DND-41 (cell line): Measurements from ENCODE around the gene TMEM232.
"Not testable (repeated sequence)": the region's sequence is repeated elsewhere in the genome, so short reads cannot be mapped to it uniquely, and the experiment has no call there.

ENCODE experiments used
- ATAC-seq: fragments of 200-7000 bp; cut with Tn5 transposase; 3 replicates; pipeline ENCODE4 v1.9.1; 2021; ENCODE audit warnings: low read depth; ENCODE audit not compliant: insufficient read depth
- DNase-seq: peaks from one replicate; pipeline ENCODE4 v3.0.0-alpha.2; 2020
- H2AFZ ChIP-seq: 2 replicates; pipeline ENCODE4 v1.6.0; 2012; ENCODE audit warnings: low read depth, low read length
- H3K27ac ChIP-seq: 2 replicates; pipeline ENCODE4 v1.5.1; 2012; ENCODE audit warnings: low read length, inconsistent platforms
- H3K27me3 ChIP-seq: fragments of 200-600 bp; sonication (generic); 2 replicates; pipeline ENCODE4 v1.6.0; 2012; ENCODE audit warnings: low read length, mild to moderate bottlenecking, inconsistent platforms; ENCODE audit not compliant: insufficient read depth, poor library complexity
- H3K36me3 ChIP-seq: 2 replicates; pipeline ENCODE4 v1.5.1; 2012; ENCODE audit warnings: low read length, inconsistent platforms; ENCODE audit not compliant: insufficient read depth
- H3K4me1 ChIP-seq: 2 replicates; pipeline ENCODE4 v1.5.1; 2012; ENCODE audit warnings: mild to moderate bottlenecking, low read length; ENCODE audit not compliant: insufficient read depth
- H3K4me2 ChIP-seq: 2 replicates; pipeline ENCODE4 v1.6.0; 2012; ENCODE audit warnings: mild to moderate bottlenecking, moderate library complexity, low read length, inconsistent platforms; ENCODE audit not compliant: insufficient read depth
- H3K4me3 ChIP-seq, 2 experiments: fragments of 200-600 bp in 1 of 2; shearing (Covaris generic) in 1 of 2; 2 replicates each; pipeline ENCODE4 v1.5.1; 2012 to 2016; ENCODE audit warnings: inconsistent platforms in 2 of 2, low read length in 2 of 2, mild to moderate bottlenecking in 2 of 2, low read depth in 1 of 2, moderate library complexity in 1 of 2
- H3K79me2 ChIP-seq: 2 replicates; pipeline ENCODE4 v1.6.0; 2012; ENCODE audit warnings: low read length, inconsistent platforms; ENCODE audit not compliant: insufficient read depth
- H3K9ac ChIP-seq: 2 replicates; pipeline ENCODE4 v1.6.0; 2012; ENCODE audit warnings: low read depth, mild to moderate bottlenecking, inconsistent platforms, low read length, moderate library complexity
- H3K9me3 ChIP-seq: 2 replicates; pipeline ENCODE4 v1.5.1; 2012; ENCODE audit warnings: low read length, moderate library complexity, mild to moderate bottlenecking, inconsistent platforms; ENCODE audit not compliant: insufficient read depth, severe bottlenecking
- H4K20me1 ChIP-seq: 2 replicates; pipeline ENCODE4 v1.6.0; 2012; ENCODE audit warnings: low read length; ENCODE audit not compliant: insufficient read depth
- EZH2 ChIP-seq: IDR thresholded peaks from 3 replicates; pipeline ENCODE4 v1.6.1; 2012; ENCODE audit warnings: borderline replicate concordance, low read depth, mild to moderate bottlenecking, moderate library complexity, low read length, inconsistent platforms; ENCODE audit not compliant: severe bottlenecking
- TF ChIP-seq, protein P1 (sequence below): IDR thresholded peaks from 2 replicates; pipeline ENCODE4 v1.5.1; 2012; ENCODE audit warnings: borderline replicate concordance, low read length, moderate library complexity, mild to moderate bottlenecking; ENCODE audit not compliant: poor library complexity, severe bottlenecking; ENCODE audit errors: extremely low read depth

Gene TMEM232

DNA sequence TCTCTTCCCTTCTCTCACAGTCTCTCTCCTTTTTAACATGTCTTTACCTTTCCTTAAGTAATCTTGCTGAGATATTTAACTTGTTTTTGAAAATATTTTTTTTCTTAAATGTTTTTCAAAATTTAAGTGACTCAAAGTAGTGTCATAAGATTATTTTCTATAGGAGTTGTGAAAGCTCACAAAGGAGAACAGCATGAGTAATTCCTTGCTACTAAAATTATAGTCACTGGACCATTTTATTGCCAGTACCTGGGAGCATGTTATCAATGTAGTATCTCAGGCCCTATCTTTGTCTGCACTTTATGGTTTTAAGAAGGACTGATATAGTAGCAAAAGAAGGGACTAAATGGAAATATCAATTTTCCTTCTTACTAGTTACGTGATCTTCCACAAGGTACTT, 181.9 kb downstream of the TMEM232 start:
- H3K27ac ChIP-seq = no peak overlapping the region
- no peak for TF ChIP-seq EZH2
- TF ChIP-seq, protein P1, sequence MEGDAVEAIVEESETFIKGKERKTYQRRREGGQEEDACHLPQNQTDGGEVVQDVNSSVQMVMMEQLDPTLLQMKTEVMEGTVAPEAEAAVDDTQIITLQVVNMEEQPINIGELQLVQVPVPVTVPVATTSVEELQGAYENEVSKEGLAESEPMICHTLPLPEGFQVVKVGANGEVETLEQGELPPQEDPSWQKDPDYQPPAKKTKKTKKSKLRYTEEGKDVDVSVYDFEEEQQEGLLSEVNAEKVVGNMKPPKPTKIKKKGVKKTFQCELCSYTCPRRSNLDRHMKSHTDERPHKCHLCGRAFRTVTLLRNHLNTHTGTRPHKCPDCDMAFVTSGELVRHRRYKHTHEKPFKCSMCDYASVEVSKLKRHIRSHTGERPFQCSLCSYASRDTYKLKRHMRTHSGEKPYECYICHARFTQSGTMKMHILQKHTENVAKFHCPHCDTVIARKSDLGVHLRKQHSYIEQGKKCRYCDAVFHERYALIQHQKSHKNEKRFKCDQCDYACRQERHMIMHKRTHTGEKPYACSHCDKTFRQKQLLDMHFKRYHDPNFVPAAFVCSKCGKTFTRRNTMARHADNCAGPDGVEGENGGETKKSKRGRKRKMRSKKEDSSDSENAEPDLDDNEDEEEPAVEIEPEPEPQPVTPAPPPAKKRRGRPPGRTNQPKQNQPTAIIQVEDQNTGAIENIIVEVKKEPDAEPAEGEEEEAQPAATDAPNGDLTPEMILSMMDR = no peak
- DNase-seq (no peak), ATAC-seq (no peak)
- H4K20me1 ChIP-seq = no peaks in the 10 kb centered on the region
- no peaks in the 10 kb centered on the region for H3K79me2 ChIP-seq
- H3K27me3 ChIP-seq = no peaks in the 10 kb centered on the region
- H2AFZ ChIP-seq = no peak overlapping the region
- no peaks in the 10 kb centered on the region for H3K9me3 ChIP-seq
- H3K4me1 ChIP-seq = no peaks in the 10 kb centered on the region
- no peak overlapping the region for H3K9ac ChIP-seq
- H3K4me2 ChIP-seq = no peak overlapping the region
- H3K36me3 ChIP-seq = no peaks in the 10 kb centered on the region
- H3K4me3 ChIP-seq = no peak overlapping the region

GRCh38 chr5:110542949-110543348, 183.5 kb downstream of the TMEM232 start:
- Histone ChIP-seq H3K9ac (no peak overlapping the region), H3K27ac (no peak overlapping the region), H3K36me3 (no peaks in the 10 kb centered on the region), H3K9me3 (no peaks in the 10 kb centered on the region), H3K27me3 (no peaks in the 10 kb centered on the region), H4K20me1 (no peaks in the 10 kb centered on the region), H2AFZ (no peak overlapping the region), H3K4me2 (no peak overlapping the region), H3K4me3 (no peak overlapping the region), H3K79me2 (no peaks in the 10 kb centered on the region), H3K4me1 (no peaks in the 10 kb centered on the region)
- no peak for TF ChIP-seq EZH2
- ATAC-seq (no peak), DNase-seq (no peak)

GRCh38 chr5:110536120-110537115, 190.1 kb downstream of the TMEM232 start:
- TF ChIP-seq, protein P1 = no peak
- no peak for TF ChIP-seq EZH2
- H3K36me3 ChIP-seq = no peaks in the 10 kb centered on the region
- no peak overlapping the region for H3K9ac ChIP-seq
- H4K20me1 ChIP-seq = no peaks in the 10 kb centered on the region
- no peaks in the 10 kb centered on the region for H3K4me1 ChIP-seq
- DNase-seq (no peak), ATAC-seq (no peak)
- H3K4me3 ChIP-seq = no peak overlapping the region
- no peak overlapping the region for H3K27ac ChIP-seq
- H2AFZ ChIP-seq = no peak overlapping the region
- no peaks in the 10 kb centered on the region for H3K79me2 ChIP-seq
- H3K27me3 ChIP-seq = no peaks in the 10 kb centered on the region
- H3K4me2 ChIP-seq = no peak overlapping the region
- H3K9me3 ChIP-seq = no peaks in the 10 kb centered on the region

- not testable (repeated sequence) for H3K4me2 ChIP-seq, H3K9ac ChIP-seq, ATAC-seq
These were observed 191.3 kb downstream of the TMEM232 start for GRCh38 chr5:110535146-110535545.

More at GRCh38 chr5:110535146-110535545, 191.3 kb downstream of the TMEM232 start:
- DNase-seq, H3K27ac ChIP-seq, H2AFZ ChIP-seq, H3K27me3 ChIP-seq, H3K4me1 ChIP-seq, H4K20me1 ChIP-seq, H3K79me2 ChIP-seq, H3K9me3 ChIP-seq, H3K4me3 ChIP-seq, H3K36me3 ChIP-seq: not testable (repeated sequence)
